Activated CD8-positive, alpha-beta memory T cell treated with anti-CD3 and anti-CD28 coated beads, Interleukin-2, amount 50 U/mL, for 4 hours (primary cell): ENCODE results near the gene FRMD4A.
"Not testable (repeated sequence)": the region's sequence is repeated elsewhere in the genome, so short reads cannot be mapped to it uniquely, and the experiment has no call there.

Experiments used
- DNase-seq: peaks from one replicate; pipeline ENCODE4 v3.0.0-alpha.2; 2020

The FRMD4A gene

DNA sequence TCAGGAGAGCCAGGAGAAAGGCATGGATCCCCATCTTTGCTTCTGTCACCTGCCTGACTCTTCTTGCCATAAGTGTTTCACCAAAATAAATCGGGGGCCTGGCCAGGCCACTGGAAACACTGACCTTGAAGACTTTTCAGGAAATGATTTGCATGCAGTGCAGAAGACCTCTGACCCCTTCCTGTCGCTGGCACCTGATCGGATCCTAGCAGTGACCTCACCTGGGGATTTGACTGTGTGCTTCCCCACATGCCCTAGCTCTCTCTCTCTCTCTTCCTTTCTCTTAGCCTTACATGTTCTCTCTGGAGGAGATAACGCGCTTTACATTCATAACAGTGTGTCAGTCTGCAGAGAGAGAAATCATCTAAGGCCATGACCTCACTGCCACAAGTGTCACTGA is 500.9 kb downstream of the FRMD4A start:
- no peak for DNase-seq

DNA sequence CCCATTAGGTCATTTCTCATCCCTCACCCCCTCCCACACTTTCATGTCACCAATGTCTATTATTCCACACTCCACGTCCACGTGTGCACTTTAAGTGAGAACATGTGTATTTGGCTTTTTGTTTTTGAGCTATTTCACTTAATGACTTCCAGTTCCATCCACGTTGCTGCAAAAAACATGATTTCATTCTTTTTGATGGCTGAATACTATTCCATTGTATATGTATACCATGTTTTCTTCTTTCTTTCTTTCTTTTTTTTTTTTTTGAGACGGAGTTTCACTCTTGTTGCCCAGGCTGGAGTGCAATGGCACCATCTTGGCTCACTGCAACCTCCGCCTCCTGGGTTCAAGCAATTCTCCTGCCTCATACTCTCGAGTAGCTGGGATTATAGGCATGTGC is 502.4 kb downstream of the FRMD4A start:
- DNase-seq = not testable (repeated sequence)

GRCh38 chr10:13827076-13827797 is 503.5 kb downstream of the FRMD4A start:
- DNase-seq = no peak

GRCh38 chr10:13823709-13824405 is 506.9 kb downstream of the FRMD4A start:
- no peak for DNase-seq

GRCh38 chr10:13823096-13823708 is 507.5 kb downstream of the FRMD4A start:
- no peak for DNase-seq

DNA sequence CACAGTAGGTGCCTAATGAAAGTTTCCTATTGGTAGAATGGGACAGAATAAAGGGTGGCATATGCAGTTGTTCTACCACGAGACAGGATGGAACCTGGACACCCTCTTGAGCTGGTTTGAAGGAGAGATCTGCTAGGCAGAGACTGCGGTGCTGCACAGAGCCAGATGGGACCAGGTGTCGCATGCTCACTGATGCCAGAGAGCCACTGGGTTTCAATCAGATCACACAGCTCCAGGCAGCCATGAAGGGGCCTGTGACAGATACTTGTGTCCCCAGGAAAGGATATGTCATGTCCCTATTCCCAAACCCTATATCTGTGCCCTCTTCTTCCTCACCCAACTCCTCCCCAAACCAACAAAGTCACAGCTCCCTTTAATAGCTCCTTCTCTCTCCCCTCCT is 508.2 kb downstream of the FRMD4A start:
- DNase-seq = no peak

- no peak for DNase-seq
Observed at GRCh38 chr10:13820964-13821337, 509.8 kb downstream of the FRMD4A start.

DNA sequence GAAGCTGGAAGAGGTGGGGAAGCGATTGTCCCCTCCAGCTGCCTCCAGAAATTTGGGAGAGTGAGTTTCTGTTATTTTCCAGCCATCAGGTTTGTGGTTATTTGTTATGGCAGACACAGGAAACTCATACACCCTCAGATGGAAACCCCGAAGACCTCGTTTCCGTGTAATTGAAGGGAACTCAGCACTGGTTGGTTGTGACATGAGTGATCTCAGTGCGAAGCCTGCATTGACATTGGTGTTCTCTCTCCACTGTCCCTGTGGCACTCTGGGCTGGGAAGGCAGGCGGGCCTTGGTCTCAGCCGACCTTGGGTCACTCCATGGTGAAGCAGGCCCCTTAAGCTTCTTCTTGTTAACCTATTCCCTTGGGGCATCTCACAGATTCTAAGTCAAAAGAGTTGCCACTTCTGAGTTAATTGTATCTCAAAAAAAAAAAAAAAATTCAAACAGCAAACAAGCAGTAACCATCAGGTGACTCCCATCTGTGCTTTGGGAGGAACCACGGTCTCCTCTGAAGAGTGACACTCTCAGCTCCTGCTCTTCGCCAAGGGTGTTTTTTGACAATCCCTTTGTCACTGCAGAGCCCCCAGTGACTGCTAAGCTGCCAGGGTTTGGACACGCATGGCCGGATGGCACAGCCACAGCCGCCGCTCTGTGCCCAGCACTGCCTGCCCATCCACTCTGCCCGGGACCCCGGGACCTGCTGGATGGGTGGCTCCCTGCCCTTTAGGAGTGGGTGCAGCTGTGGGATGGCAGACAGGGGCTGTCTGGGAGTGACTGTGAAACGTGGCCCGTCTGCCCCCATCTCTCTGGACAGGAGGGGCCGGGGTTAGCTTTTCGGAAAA is 510.4 kb downstream of the FRMD4A start:
- DNase-seq = no peak

DNA sequence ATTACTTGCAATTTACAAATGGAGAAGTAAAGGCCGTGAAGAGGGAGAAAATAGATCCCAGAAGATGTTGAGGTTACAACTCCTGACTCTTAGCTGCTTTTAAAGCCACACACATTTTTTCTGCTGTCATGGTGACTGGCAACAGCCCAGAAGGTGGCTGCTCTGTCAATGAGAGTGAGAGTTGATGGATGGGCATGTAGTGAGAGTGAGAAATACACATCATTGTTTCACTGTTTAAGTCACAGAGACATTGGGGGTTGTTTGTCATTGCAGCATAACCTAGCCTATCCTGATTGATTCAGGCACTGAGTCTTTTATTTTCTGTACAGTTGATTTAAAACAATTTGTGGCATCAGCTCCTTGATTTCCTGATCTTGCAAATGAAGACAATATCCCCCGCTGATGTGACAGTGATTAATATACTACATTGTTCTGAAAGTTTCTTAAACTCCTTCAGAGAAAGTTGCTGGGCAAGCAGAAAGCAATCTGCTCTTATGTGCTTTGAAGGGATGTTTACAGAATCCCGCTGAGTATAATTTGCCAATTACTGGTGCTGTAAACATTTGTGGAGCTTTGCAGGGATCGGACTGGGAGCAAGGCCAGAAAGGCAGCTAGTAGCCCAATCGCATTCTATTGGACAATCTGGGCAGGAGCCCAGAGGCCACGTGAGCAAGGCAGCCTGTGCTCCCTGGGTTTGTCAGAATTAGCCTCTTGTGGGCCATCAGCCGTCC is 514.4 kb downstream of the FRMD4A start:
- DNase-seq = no peak

DNA sequence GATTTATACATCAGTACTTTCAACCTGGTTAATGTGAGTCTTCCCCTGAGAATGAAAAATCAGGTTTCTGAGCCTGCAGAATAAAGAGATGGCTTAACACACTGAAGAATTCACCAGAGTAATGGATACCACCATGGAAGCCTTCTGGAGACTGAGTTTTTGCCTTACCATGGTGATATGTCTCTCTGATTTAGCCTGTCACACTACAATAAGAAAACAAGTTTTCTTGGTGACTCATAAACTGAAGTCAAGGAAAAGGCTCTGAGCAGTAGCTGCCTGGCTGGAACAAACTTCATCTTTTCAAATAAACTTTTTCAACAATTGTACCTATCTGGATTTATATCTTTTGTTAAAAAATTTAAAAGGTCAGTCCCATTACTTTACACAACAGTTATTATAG is 515.0 kb downstream of the FRMD4A start:
- no peak for DNase-seq

- DNase-seq = no peak
Observed at GRCh38 chr10:13813550-13813949, 517.2 kb downstream of the FRMD4A start.

- no peak for DNase-seq
Observed at GRCh38 chr10:13812804-13813203, 517.9 kb downstream of the FRMD4A start.

GRCh38 chr10:13810568-13810967 is 520.2 kb downstream of the FRMD4A start:
- DNase-seq = no peak

DNA sequence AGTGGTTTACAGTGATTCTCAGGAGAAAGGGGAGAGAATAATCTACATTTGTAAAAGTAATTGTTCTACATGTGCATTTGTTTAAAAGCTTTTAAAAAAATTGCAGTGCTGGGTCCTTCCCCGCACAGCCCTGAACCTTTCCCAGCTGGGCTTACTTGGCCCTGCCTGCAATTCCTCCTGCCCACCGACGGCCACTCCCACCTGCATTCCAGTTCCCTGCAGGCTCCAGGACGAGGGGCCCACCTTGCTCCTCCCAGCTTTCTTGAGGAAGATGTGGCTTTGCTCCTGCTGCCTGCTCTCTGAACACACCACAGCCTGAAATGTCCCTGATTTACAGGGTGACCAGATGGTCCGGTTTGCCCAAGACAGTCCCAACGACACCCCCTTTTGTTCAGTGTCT is 521.3 kb downstream of the FRMD4A start:
- DNase-seq = no peak

GRCh38 chr10:13808556-13809391 is 522.0 kb downstream of the FRMD4A start:
- DNase-seq = no peak

DNA sequence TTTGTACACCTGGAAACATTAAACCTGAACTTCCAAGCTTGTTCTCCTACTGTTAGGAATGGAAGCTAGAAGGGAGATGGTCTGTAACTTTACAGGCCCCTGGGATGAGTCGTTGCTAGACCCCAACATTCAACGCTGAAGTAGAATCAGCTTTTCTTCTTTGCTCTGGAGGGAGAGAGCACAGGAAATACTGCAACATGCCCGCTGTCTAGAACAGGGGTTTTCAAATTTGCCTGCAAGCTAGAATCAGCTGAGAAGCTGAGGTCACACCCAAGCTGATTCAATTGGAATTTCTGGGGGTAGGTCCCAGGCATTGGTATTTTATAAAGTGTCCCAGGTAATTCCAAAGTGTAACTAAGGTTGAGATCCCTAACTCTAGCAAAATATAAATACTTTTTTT is 524.3 kb downstream of the FRMD4A start:
- no peak for DNase-seq

DNA sequence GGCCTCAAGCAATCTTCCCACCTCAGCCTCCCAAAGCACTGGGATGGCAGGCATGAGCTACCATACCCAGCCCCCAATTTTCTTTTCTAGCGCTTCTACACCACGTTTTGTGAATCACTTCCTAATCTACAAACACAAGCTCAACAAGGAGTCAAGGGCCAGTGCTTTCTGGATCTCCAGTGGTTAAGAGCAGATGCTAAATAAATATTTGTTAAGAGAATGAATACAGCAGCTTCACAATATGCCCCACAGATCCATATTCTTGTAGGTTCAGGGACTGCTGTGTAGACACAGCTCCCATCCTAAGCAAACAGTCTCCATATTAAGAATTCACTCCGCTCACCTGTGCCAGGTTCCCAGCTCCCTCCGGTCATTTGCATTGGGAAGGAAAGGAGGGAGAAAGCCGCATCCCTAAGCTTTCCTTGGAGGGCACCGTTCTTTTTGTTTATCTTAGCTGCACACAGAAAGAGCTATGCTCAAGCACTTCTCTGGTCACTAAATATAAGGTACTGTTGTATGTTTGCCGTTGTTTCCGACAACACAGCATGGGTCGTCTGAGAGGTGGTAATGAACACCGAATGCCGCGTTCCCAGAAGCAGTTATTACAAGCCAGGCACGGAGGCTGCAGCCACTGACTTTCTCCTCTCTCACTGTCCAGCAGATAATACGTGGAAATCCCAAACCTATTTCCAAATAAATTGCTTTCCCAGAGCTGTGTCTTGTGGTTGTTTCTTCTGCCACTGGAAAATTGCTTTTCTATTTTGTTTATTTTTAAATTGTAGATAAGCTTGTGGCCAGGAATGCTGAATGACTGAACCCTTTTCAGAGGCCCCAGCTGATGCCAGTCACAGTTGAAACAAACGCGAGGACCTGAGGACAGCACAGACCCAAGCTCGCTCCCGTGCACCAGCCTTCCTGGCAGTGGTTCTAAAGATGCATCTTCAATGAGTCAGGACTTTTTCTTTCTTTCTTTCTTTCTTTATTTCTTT is 526.9 kb downstream of the FRMD4A start:
- no peak for DNase-seq

DNA sequence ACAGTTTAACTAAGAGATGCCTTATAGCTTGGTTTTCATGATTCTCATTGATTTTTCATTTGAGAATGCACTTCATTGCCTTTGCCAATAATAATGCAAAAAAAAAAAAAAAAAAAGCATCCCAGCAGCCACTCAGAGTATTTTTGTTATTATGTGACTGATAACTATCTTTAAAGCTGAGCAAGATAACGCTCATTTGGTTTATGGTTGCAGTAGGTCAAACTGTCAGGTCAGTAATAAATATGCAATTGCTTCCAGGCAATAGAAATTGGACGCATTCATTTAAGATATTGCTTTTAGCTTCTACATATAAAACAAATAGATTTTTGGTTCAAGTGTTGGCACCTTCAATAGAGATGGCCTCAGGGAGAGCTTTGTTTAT is 528.8 kb downstream of the FRMD4A start:
- DNase-seq = no peak

DNA sequence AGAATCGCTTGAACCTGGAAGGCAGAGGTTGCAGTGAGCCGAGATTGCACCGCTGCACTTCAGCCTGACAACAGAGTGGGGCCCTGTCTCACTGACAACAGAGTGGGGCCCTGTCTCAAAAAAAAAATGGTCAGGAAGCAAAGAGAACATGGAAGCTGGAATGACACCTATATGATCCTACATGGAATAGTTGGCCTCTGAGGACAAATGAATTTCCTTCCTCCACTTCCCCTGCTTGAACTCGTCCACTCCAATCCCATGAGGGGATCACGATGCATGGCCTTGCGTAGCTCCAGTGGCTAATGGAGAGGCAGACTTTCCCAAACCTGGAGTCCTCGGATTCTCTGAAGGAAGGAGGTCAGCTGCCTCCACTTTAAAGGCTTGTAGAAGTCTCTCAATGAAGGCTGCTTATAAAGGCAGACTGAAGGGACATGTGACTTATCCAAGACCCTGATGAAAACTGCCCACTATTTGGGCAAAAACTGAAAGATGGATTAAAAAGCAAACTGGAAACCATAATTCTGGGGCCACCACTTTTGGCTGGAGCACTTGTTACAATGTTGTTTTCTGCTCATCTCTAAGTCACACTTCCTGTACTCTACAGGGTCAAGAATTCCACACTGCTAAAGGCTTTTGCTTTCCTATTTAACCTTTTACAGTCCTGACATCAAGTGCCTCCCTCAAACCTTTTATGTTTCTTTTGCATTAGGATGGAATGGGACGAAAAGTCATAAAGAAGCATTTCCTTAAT is 529.4 kb downstream of the FRMD4A start:
- no peak for DNase-seq

- no peak for DNase-seq
Observed at GRCh38 chr10:13797164-13797563, 533.6 kb downstream of the FRMD4A start.
